Limb (tissue), 2 donors: Measurements from ENCODE around the gene ARL6IP5.
A peak's percentile ranks its signal among the peaks of the same experiment; 100 is the strongest.

Source experiments
- DNase-seq, 2 donors: peaks; one replicate each; pipeline ENCODE4 v3.0.0-alpha.2; 2016; ENCODE audit errors: extremely low spot score in 2 of 2

Gene ARL6IP5

DNA sequence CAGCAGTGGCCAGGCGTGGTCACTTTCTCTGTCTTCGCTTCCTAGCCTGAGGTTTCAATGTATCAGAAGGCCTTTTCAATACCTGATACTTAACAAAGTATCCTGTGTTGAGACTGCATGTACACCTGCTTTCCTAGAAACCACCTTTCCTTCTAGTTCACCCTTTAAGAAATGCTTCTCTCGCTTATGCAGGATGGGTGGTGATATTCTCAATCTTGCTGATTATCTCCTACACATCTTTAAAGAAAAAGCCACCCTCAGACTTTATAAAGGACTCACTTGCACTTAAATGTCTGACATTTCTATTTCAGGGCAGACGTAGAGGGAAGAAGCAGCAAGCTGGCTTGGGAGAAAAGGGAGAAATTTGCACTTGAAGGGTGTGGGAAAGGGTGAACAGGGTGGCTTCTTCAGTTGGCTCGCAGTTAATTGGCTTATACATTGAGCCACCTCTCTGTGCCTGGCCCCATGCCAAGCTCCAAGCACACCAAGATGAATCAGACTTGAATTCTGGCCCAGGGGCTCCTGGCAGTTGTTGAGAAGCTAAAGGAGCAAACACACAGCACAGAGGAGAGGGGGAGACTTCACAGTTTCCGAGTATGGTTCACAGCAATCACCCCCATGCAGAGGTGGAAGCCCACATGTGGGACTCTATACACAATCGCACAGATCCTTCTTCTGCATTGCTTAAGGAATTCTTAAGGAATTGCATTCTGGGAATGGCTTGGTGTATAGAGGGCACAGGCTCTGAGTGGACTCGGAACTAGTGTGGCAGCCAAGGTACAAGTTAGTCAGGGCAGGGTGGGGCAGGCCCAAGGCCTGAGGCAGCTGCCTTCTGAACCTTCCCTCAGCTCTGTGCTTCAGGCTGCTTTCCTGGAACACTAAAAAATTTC lies 1.3 kb downstream of the ARL6IP5 start:
- peak in 1 of 2 donors; percentile 78 for DNase-seq

- no peak for DNase-seq
Observed at GRCh38 chr3:69087030-69087791, 2.5 kb downstream of the ARL6IP5 start.

- DNase-seq, result no peak
Observed at GRCh38 chr3:69088063-69088462, 3.3 kb downstream of the ARL6IP5 start.

GRCh38 chr3:69090021-69090420 lies 5.3 kb downstream of the ARL6IP5 start:
- DNase-seq, result no peak

GRCh38 chr3:69091389-69092029 lies 6.8 kb downstream of the ARL6IP5 start:
- DNase-seq, result no peak

- no peak for DNase-seq
Observed at GRCh38 chr3:69092030-69092516, 7.3 kb downstream of the ARL6IP5 start.

DNA sequence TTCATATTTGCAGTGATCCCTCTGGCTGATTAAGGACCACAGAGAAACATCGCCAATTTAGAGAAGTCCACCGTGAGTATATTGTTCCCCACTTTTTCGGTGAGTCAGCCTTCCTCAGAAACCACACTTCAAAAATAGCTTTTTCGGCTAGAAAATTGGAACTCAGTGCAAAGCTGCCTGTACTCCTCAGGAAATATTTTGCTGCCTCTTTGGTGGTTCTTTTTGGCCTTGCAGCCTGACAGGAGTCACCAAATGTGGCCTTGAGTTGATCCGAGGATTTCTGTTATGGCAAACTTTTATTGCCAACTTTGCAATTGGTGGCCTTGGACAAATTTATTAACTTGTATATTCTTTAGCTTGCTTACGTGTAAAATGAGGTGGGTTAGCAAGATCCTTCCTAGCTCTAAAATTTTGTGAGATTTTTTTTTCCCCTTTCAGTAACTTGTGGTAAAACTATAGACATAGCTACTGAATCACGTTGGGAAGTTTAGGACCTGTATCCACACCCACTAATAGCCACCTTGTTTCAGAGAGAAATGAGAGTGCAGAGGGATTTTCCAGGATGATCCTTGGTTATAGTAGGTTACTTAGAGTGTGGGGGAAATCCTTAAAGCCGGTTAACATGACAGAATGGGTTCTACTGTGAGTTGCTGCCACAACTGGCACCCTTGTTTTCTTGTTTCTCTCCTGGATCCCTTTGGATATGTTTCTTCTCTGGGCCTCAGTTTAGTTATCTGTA lies 9.9 kb downstream of the ARL6IP5 start:
- DNase-seq, result no peak

DNA sequence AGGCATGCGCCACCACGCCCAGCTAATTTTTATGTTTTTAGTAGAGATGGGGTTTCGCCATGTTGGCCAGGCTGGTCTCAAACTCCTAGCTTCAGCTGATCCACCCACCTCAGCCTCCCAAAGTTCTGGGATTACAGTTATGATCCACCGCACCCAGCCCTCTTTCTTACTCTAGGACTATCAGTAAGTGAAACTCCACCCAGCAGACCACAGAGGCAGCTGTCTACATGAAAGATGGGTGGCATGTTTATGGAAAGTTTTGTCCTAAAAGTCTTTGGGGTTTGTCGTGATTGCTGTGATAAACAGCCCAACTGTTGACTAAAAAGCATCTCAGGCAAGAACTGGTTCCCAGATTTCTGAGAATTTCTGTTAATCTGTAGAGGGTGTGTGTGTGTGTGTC lies 10.9 kb downstream of the ARL6IP5 start:
- no peak for DNase-seq

DNA sequence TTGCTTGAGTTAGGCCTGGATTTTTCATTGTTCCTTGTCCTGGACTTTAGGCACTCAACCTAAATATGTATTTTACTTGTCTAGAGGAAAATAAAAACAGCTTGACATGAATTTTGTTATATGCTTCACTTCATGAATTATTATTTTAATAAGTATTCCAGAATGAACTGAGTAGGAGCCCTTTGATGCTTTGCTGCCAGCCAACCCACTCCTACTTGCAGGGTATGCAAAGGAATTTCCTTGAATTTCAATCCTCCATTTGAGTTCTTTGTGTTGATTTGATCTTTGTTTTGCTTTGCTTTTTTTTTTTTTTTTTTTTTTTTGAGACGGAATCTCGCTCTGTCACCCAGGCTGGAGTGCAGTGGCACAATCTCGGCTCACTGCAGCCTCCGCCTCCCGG lies 11.6 kb downstream of the ARL6IP5 start:
- DNase-seq, result no peak

- DNase-seq, result no peak
Observed at GRCh38 chr3:69097407-69098086, 12.8 kb downstream of the ARL6IP5 start.

GRCh38 chr3:69099576-69099975 lies 14.8 kb downstream of the ARL6IP5 start:
- DNase-seq, result no peak

DNA sequence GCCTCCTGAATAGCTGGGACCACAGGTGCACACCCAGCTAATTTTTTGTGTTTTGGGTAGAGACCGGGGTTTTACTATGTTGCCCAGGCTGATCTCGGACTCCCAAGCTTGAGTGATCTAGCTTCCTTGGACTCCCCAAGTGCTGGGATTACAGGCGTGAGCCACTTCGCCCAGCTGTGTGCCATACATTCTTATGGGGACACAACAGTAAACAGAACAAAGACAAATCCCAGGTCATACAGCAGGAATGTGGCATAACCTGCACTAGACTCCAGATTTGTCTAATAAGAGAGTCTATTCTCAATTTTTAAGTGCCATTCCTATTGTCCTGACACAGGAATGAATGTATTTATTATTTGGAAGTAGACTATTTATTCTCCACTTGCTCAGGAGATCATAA lies 17.6 kb downstream of the ARL6IP5 start:
- no peak for DNase-seq

GRCh38 chr3:69103123-69103522 lies 18.4 kb downstream of the ARL6IP5 start:
- DNase-seq, result no peak

- no peak for DNase-seq
Observed at GRCh38 chr3:69104586-69104985, 19.8 kb downstream of the ARL6IP5 start.

DNA sequence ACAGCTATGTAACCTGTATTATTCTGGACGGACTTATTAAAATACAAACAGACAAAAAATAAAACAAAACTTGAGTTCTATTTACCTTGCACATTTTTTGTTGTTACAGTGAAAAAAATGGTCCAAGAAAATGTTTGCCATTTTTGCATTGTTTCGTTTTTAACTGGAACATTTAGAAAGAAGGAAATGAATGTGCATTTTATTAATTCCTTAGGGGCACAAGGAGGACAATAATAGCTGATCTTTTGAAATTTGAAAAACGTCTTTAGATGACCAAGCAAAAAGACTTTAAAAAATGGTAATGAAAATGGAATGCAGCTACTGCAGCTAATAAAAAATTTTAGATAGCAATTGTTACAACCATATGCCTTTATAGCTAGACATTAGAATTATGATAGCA lies 20.6 kb downstream of the ARL6IP5 start:
- DNase-seq, result no peak

GRCh38 chr3:69107841-69108240 lies 23.1 kb downstream of the ARL6IP5 start:
- no peak for DNase-seq

DNA sequence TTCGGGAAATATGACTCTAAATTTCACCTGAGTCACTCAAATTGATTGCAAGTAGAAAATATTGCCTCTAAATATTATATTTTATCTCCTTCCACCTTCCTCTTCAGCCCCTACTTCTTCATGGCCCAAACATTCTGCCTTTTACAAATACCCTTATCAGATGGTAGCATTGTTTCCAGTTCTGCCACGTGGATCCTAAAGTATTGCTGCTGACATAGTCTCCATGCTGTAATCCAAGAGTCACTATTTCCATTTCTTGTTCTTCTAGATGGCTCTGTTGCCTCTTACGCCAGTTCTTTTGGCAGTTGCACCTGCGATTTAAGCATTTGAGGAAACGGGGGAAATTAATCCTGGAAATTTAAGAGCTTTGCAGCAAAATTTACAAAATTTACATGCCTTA lies 24.1 kb downstream of the ARL6IP5 start:
- DNase-seq, result no peak

- DNase-seq, result no peak
Observed at GRCh38 chr3:69110941-69111546, 26.3 kb downstream of the ARL6IP5 start.

DNA sequence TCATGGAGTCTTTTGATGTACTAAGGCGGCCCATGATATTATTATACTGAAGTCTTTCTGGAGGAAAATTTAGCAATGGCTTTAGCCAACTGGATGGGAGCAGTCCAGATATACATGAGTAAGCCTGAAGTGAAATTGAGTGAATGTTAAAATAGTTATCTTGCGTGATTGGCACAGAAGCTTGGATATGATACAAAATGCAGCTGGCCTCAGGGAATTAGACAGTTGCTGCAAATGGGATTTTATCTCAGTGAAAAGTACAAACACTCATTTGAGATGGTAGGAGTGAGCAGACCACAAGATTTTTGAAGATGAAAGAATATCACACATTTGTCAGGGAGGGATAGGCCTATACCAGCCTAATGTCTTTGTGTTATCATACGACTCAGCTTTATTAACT lies 28.8 kb downstream of the ARL6IP5 start:
- no peak for DNase-seq

- no peak for DNase-seq
Observed at GRCh38 chr3:69115731-69116130, 31.0 kb downstream of the ARL6IP5 start.
